Stimulated activated naive CD8-positive, alpha-beta T cell treated with anti-CD3 and anti-CD28 coated beads, Interleukin-15, Interleukin-2, amounts not matched to agents 100 ng/mL and 50 ng/mL, for 24 hours (primary cell): ENCODE results near the gene PRKAB2.
"Not testable (repeated sequence)": the region's sequence is repeated elsewhere in the genome, so short reads cannot be mapped to it uniquely, and the experiment has no call there.

Experiments used
- H3K27ac Mint-ChIP-seq: one replicate; pipeline ENCODE4 v1.8.0; 2021; ENCODE audit warnings: mild to moderate bottlenecking, mixed read lengths
- H3K27me3 Mint-ChIP-seq: one replicate; pipeline ENCODE4 v1.8.0; 2021; ENCODE audit warnings: mixed read lengths
- H3K36me3 Mint-ChIP-seq: one replicate; pipeline ENCODE4 v1.8.0; 2021; ENCODE audit warnings: low read depth, mixed read lengths
- H3K4me1 Mint-ChIP-seq: one replicate; pipeline ENCODE4 v1.8.0; 2021; ENCODE audit warnings: low read depth, mixed read lengths
- H3K4me3 Mint-ChIP-seq: one replicate; pipeline ENCODE4 v1.8.0; 2021; ENCODE audit warnings: mild to moderate bottlenecking, mixed read lengths
- H3K9me3 Mint-ChIP-seq: one replicate; pipeline ENCODE4 v1.8.0; 2021; ENCODE audit warnings: mixed read lengths

Gene PRKAB2

GRCh38 chr1:147156642-147157041, 15.6 kb downstream of the PRKAB2 start:
- Mint-ChIP-seq H3K4me3 (no peak overlapping the region), H3K27ac (no peak overlapping the region), H3K36me3 (peaks cover 49% of the 10 kb centered on the region), H3K9me3 (no peaks in the 10 kb centered on the region), H3K4me1 (no peaks in the 10 kb centered on the region), H3K27me3 (no peaks in the 10 kb centered on the region)

- H3K36me3 Mint-ChIP-seq: peaks cover 26% of the 10 kb centered on the region
- no peaks in the 10 kb centered on the region for H3K9me3 Mint-ChIP-seq
- no peaks in the 10 kb centered on the region for H3K4me1 Mint-ChIP-seq
- no peak overlapping the region for H3K27ac Mint-ChIP-seq
- H3K27me3 Mint-ChIP-seq: no peaks in the 10 kb centered on the region
- no peak overlapping the region for H3K4me3 Mint-ChIP-seq
These were observed 19.5 kb downstream of the PRKAB2 start for GRCh38 chr1:147152772-147153171.

GRCh38 chr1:147151244-147151643, 21.0 kb downstream of the PRKAB2 start:
- no peak overlapping the region for H3K27ac Mint-ChIP-seq
- H3K9me3 Mint-ChIP-seq: no peaks in the 10 kb centered on the region
- H3K36me3 Mint-ChIP-seq: peaks cover 12% of the 10 kb centered on the region
- H3K27me3 Mint-ChIP-seq: no peaks in the 10 kb centered on the region
- no peak overlapping the region for H3K4me3 Mint-ChIP-seq
- H3K4me1 Mint-ChIP-seq: no peaks in the 10 kb centered on the region

- H3K27ac Mint-ChIP-seq: no peak overlapping the region
- H3K27me3 Mint-ChIP-seq: peaks cover 40% of the 10 kb centered on the region
- H3K4me3 Mint-ChIP-seq: no peak overlapping the region
- H3K36me3 Mint-ChIP-seq: no peaks in the 10 kb centered on the region
- H3K9me3 Mint-ChIP-seq: no peaks in the 10 kb centered on the region
- no peaks in the 10 kb centered on the region for H3K4me1 Mint-ChIP-seq
These were observed 29.4 kb downstream of the PRKAB2 start for GRCh38 chr1:147142886-147143285.

- H3K27ac Mint-ChIP-seq, H3K4me1 Mint-ChIP-seq, H3K36me3 Mint-ChIP-seq, H3K4me3 Mint-ChIP-seq, H3K9me3 Mint-ChIP-seq: not testable (repeated sequence)
- H3K27me3 Mint-ChIP-seq: peaks cover 25% of the 10 kb centered on the region
These were observed 41.5 kb downstream of the PRKAB2 start for GRCh38 chr1:147130721-147131120.

GRCh38 chr1:147129116-147129873, 43.0 kb downstream of the PRKAB2 start:
- Mint-ChIP-seq H3K4me3 (no peak overlapping the region), H3K36me3 (no peaks in the 10 kb centered on the region), H3K27me3 (peaks cover 31% of the 10 kb centered on the region), H3K4me1 (no peaks in the 10 kb centered on the region), H3K9me3 (no peaks in the 10 kb centered on the region), H3K27ac (no peak overlapping the region)

- no peaks in the 10 kb centered on the region for H3K4me1 Mint-ChIP-seq
- no peak overlapping the region for H3K27ac Mint-ChIP-seq
- peaks cover 22% of the 10 kb centered on the region for H3K27me3 Mint-ChIP-seq
- H3K9me3 Mint-ChIP-seq: no peaks in the 10 kb centered on the region
- H3K36me3 Mint-ChIP-seq: no peaks in the 10 kb centered on the region
- H3K4me3 Mint-ChIP-seq: no peak overlapping the region
These were observed 48.0 kb downstream of the PRKAB2 start for GRCh38 chr1:147124266-147124665.

- H3K4me1 Mint-ChIP-seq: no peaks in the 10 kb centered on the region
- H3K36me3 Mint-ChIP-seq: no peaks in the 10 kb centered on the region
- peaks cover 16% of the 10 kb centered on the region for H3K27me3 Mint-ChIP-seq
- H3K27ac Mint-ChIP-seq: no peak overlapping the region
- H3K4me3 Mint-ChIP-seq: no peak overlapping the region
- no peaks in the 10 kb centered on the region for H3K9me3 Mint-ChIP-seq
These were observed 55.2 kb downstream of the PRKAB2 start for GRCh38 chr1:147117109-147117508.

- H3K4me1 Mint-ChIP-seq: no peaks in the 10 kb centered on the region
- H3K36me3 Mint-ChIP-seq: no peaks in the 10 kb centered on the region
- H3K4me3 Mint-ChIP-seq: no peak overlapping the region
- no peak overlapping the region for H3K27ac Mint-ChIP-seq
- H3K27me3 Mint-ChIP-seq: peaks cover 12% of the 10 kb centered on the region
- H3K9me3 Mint-ChIP-seq: no peaks in the 10 kb centered on the region
These were observed 56.8 kb downstream of the PRKAB2 start for GRCh38 chr1:147115496-147115895.

- H3K27me3 Mint-ChIP-seq: peaks cover 14% of the 10 kb centered on the region
- H3K4me3 Mint-ChIP-seq, H3K9me3 Mint-ChIP-seq, H3K27ac Mint-ChIP-seq, H3K36me3 Mint-ChIP-seq, H3K4me1 Mint-ChIP-seq: not testable (repeated sequence)
These were observed 57.2 kb downstream of the PRKAB2 start for GRCh38 chr1:147115079-147115478.

- H3K27me3 Mint-ChIP-seq: peaks cover 20% of the 10 kb centered on the region
- H3K4me1 Mint-ChIP-seq, H3K36me3 Mint-ChIP-seq, H3K27ac Mint-ChIP-seq, H3K4me3 Mint-ChIP-seq, H3K9me3 Mint-ChIP-seq: not testable (repeated sequence)
These were observed 57.9 kb downstream of the PRKAB2 start for GRCh38 chr1:147114353-147114752.

- Mint-ChIP-seq H3K4me1 (no peaks in the 10 kb centered on the region), H3K27me3 (peaks cover 18% of the 10 kb centered on the region), H3K27ac (no peak overlapping the region)
These were observed 60.7 kb downstream of the PRKAB2 start for GRCh38 chr1:147111381-147112130.

GRCh38 chr1:147110872-147111271, 61.4 kb downstream of the PRKAB2 start:
- Mint-ChIP-seq H3K27ac (no peak overlapping the region), H3K4me1 (no peaks in the 10 kb centered on the region), H3K4me3 (no peak overlapping the region), H3K27me3 (peaks cover 18% of the 10 kb centered on the region), H3K9me3 (no peaks in the 10 kb centered on the region), H3K36me3 (no peaks in the 10 kb centered on the region)

More at GRCh38 chr1:147111381-147112130, 60.7 kb downstream of the PRKAB2 start:
- Mint-ChIP-seq H3K9me3 (no peaks in the 10 kb centered on the region), H3K36me3 (no peaks in the 10 kb centered on the region), H3K4me3 (no peak overlapping the region)

GRCh38 chr1:147110434-147110833, 61.8 kb downstream of the PRKAB2 start:
- peaks cover 19% of the 10 kb centered on the region for H3K27me3 Mint-ChIP-seq

GRCh38 chr1:147109762-147110161, 62.5 kb downstream of the PRKAB2 start:
- Mint-ChIP-seq H3K27ac (no peak overlapping the region), H3K27me3 (peaks cover 19% of the 10 kb centered on the region), H3K9me3 (no peaks in the 10 kb centered on the region), H3K36me3 (no peaks in the 10 kb centered on the region), H3K4me1 (no peaks in the 10 kb centered on the region), H3K4me3 (no peak overlapping the region)

More at GRCh38 chr1:147110434-147110833, 61.8 kb downstream of the PRKAB2 start:
- Mint-ChIP-seq H3K4me1 (no peaks in the 10 kb centered on the region), H3K27ac (no peak overlapping the region), H3K9me3 (no peaks in the 10 kb centered on the region), H3K36me3 (no peaks in the 10 kb centered on the region), H3K4me3 (no peak overlapping the region)
